T-helper 2 cell treated with Interferon-gamma antibody and Interleukin-4, amounts not matched to agents 5 μg/mL and 100 μg/mL, for 36 hours (primary cell): ENCODE measurements around the gene BMP7.

Experiments
- DNase-seq: peaks from one replicate; pipeline ENCODE4 v3.0.0; 2021; ENCODE audit warnings: low spot score
- H3K27ac Mint-ChIP-seq: one replicate; pipeline ENCODE4 v1.8.0; 2021; ENCODE audit warnings: mild to moderate bottlenecking, mixed read lengths
- H3K27me3 Mint-ChIP-seq: one replicate; pipeline ENCODE4 v1.8.0; 2021; ENCODE audit warnings: low read depth, mixed read lengths
- H3K36me3 Mint-ChIP-seq: one replicate; pipeline ENCODE4 v1.8.0; 2021; ENCODE audit warnings: low read depth, mixed read lengths
- H3K4me1 Mint-ChIP-seq: one replicate; pipeline ENCODE4 v1.8.0; 2021; ENCODE audit warnings: low read depth, mixed read lengths
- H3K4me3 Mint-ChIP-seq: one replicate; pipeline ENCODE4 v1.8.0; 2022; ENCODE audit warnings: mild to moderate bottlenecking, moderate library complexity, mixed read lengths
- H3K9me3 Mint-ChIP-seq: one replicate; pipeline ENCODE4 v1.8.0; 2021; ENCODE audit warnings: mixed read lengths

The BMP7 gene

GRCh38 chr20:57131601-57132391 lies 134.6 kb downstream of the BMP7 start:
- Mint-ChIP-seq H3K36me3 (no peaks in the 10 kb centered on the region), H3K4me3 (no peak overlapping the region), H3K4me1 (no peaks in the 10 kb centered on the region), H3K27ac (no peak overlapping the region), H3K9me3 (no peaks in the 10 kb centered on the region), H3K27me3 (peaks cover 6% of the 10 kb centered on the region)
- DNase-seq: no peak

GRCh38 chr20:57131077-57131476 lies 135.4 kb downstream of the BMP7 start:
- Mint-ChIP-seq H3K27me3 (peaks cover 6% of the 10 kb centered on the region), H3K27ac (no peak overlapping the region), H3K4me1 (peaks cover 5% of the 10 kb centered on the region), H3K36me3 (no peaks in the 10 kb centered on the region), H3K9me3 (no peaks in the 10 kb centered on the region), H3K4me3 (no peak overlapping the region)
- DNase-seq: no peak

DNA sequence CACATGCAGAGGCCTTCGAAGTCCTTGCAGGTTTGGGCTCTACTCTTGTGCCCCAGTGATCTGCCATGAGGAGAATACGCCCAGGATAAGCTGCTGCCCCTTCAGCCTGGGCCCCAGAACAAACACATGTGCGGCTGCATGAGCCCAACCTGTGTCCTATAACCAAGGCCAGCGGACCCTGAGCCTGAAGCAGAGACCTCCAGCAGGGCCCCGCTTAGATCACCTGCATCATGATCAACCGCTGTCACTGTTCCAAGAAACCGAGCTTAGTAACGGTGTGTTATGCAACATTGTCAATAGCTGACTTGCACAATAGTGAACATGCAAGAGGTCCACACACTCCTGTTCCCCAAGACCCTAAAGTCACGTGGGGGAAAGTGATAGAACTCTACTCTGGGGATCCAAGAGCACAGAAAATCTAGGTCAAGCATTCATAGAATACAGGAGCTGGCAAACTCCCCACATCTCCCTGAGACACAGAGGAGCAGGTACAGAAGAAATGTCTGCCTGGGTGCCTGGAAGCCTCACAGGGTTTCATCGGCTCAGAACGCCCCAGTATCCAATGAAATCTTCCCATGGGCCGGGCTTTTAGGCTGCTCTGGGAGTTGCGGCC lies 136.2 kb downstream of the BMP7 start:
- Mint-ChIP-seq H3K4me1 (peaks cover 5% of the 10 kb centered on the region), H3K36me3 (no peaks in the 10 kb centered on the region), H3K4me3 (no peak overlapping the region), H3K9me3 (no peaks in the 10 kb centered on the region), H3K27me3 (peaks cover 6% of the 10 kb centered on the region), H3K27ac (no peak overlapping the region)
- DNase-seq: no peak

DNA sequence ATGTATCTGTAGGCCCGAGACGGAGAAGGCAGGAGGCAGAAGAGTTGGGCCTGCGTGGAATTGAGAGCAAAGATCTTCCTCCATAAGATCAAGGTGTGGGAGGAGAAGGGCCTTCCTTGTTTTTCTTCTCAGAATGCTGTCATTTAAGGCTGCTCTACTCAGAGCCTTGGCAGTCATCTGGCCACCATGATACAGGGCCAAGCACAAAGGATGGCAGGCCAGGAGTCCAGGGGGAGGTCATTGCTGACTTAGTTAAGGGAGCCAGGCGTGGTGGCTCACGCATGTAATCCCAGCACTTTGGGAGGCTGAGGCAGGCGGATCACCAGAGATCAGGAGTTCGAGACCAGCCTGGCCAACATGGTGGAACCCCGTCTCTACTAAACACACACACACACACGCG lies 137.1 kb downstream of the BMP7 start:
- no peak overlapping the region for H3K27ac Mint-ChIP-seq
- no peak overlapping the region for H3K4me3 Mint-ChIP-seq
- H3K9me3 Mint-ChIP-seq: no peaks in the 10 kb centered on the region
- peaks cover 6% of the 10 kb centered on the region for H3K27me3 Mint-ChIP-seq
- H3K36me3 Mint-ChIP-seq: no peaks in the 10 kb centered on the region
- DNase-seq: no peak
- peaks cover 5% of the 10 kb centered on the region for H3K4me1 Mint-ChIP-seq

GRCh38 chr20:57128044-57128757 lies 138.2 kb downstream of the BMP7 start:
- Mint-ChIP-seq H3K4me1 (peaks cover 5% of the 10 kb centered on the region), H3K9me3 (no peaks in the 10 kb centered on the region), H3K4me3 (no peak overlapping the region), H3K27me3 (peaks cover 3% of the 10 kb centered on the region), H3K27ac (no peak overlapping the region), H3K36me3 (no peaks in the 10 kb centered on the region)
- no peak for DNase-seq

DNA sequence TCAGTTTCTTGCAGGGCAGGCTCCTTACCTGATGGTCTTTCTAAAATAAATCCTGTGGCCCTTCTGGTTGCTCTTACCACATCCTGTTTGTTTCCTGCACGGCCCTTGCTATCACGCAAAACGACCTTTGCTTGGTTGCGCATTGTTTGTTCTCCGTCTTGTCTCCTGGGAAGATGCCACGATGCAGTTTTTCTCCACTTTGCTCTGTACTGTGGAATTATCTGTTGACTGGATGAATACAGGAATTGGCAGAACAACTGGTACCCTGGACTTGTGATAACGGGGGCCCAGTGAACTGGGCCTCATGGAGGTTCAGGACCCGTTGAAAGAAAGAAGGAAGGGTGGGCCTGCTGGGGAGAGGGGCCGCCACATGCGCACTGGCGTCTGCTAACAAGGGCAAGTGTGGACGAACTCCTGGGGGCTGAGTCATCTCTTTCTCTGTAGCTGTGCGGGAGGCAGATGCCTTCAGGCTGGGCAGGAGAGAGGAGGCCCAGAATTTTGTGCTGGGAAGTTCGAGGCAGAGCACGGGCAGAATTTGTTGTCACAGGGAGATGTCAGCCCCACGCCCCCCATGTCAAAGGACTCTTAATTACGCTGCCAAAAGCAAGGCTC lies 139.9 kb downstream of the BMP7 start:
- Mint-ChIP-seq H3K4me3 (no peak overlapping the region), H3K36me3 (no peaks in the 10 kb centered on the region), H3K27ac (no peak overlapping the region), H3K27me3 (no peaks in the 10 kb centered on the region), H3K9me3 (no peaks in the 10 kb centered on the region), H3K4me1 (peaks cover 5% of the 10 kb centered on the region)
- DNase-seq: no peak

GRCh38 chr20:57124800-57125517 lies 141.5 kb downstream of the BMP7 start:
- H3K4me3 Mint-ChIP-seq: no peak overlapping the region

GRCh38 chr20:57124366-57124765 lies 142.1 kb downstream of the BMP7 start:
- no peak for DNase-seq
- H3K27ac Mint-ChIP-seq: no peak overlapping the region
- no peak overlapping the region for H3K4me3 Mint-ChIP-seq
- no peaks in the 10 kb centered on the region for H3K36me3 Mint-ChIP-seq
- no peaks in the 10 kb centered on the region for H3K9me3 Mint-ChIP-seq
- peaks cover 5% of the 10 kb centered on the region for H3K4me1 Mint-ChIP-seq
- H3K27me3 Mint-ChIP-seq: no peaks in the 10 kb centered on the region

More at GRCh38 chr20:57124800-57125517, 141.5 kb downstream of the BMP7 start:
- peaks cover 5% of the 10 kb centered on the region for H3K4me1 Mint-ChIP-seq
- H3K9me3 Mint-ChIP-seq: no peaks in the 10 kb centered on the region
- H3K27ac Mint-ChIP-seq: no peak overlapping the region
- no peak for DNase-seq
- no peaks in the 10 kb centered on the region for H3K36me3 Mint-ChIP-seq
- no peaks in the 10 kb centered on the region for H3K27me3 Mint-ChIP-seq

DNA sequence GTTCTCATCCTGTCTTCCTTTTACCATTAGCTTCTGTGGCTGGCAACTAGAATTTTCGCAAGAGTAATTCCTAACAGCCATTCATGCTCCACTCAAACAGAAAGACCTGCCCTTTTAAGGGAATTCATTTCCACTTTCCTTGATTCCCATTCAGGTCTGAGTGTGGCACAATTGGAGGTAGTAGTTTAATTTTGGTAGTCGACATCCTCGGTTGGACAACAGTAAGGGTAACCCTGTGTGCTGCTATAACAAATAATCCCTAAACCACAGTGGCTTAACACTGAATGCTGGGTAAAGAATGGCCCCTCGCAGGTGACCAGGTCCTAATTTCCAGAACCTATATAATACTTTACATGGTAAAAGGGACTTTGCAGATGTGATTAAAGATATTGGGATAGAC lies 142.9 kb downstream of the BMP7 start:
- no peaks in the 10 kb centered on the region for H3K9me3 Mint-ChIP-seq
- no peak overlapping the region for H3K27ac Mint-ChIP-seq
- no peaks in the 10 kb centered on the region for H3K36me3 Mint-ChIP-seq
- H3K27me3 Mint-ChIP-seq: no peaks in the 10 kb centered on the region
- peaks cover 5% of the 10 kb centered on the region for H3K4me1 Mint-ChIP-seq
- no peak overlapping the region for H3K4me3 Mint-ChIP-seq
- no peak for DNase-seq

GRCh38 chr20:57122536-57123489 lies 143.6 kb downstream of the BMP7 start:
- DNase-seq: no peak
- no peak overlapping the region for H3K27ac Mint-ChIP-seq
- H3K9me3 Mint-ChIP-seq: no peaks in the 10 kb centered on the region
- H3K27me3 Mint-ChIP-seq: no peaks in the 10 kb centered on the region
- H3K4me1 Mint-ChIP-seq: peaks cover 5% of the 10 kb centered on the region
- H3K4me3 Mint-ChIP-seq: no peak overlapping the region
- no peaks in the 10 kb centered on the region for H3K36me3 Mint-ChIP-seq

GRCh38 chr20:57118964-57119363 lies 147.5 kb downstream of the BMP7 start:
- H3K9me3 Mint-ChIP-seq: no peaks in the 10 kb centered on the region
- no peak for DNase-seq
- H3K27me3 Mint-ChIP-seq: no peaks in the 10 kb centered on the region
- no peak overlapping the region for H3K4me3 Mint-ChIP-seq
- H3K36me3 Mint-ChIP-seq: no peaks in the 10 kb centered on the region
- H3K27ac Mint-ChIP-seq: no peak overlapping the region
- H3K4me1 Mint-ChIP-seq: no peaks in the 10 kb centered on the region
